NCI-H187 (cell line): ENCODE data around the gene EXOC5.

Experiments
- DNase-seq, 2 experiments: peaks; one replicate each; lab custom pipeline; 2025; lab: John Stamatoyannopoulos, UW

EXOC5 gene, protein sequence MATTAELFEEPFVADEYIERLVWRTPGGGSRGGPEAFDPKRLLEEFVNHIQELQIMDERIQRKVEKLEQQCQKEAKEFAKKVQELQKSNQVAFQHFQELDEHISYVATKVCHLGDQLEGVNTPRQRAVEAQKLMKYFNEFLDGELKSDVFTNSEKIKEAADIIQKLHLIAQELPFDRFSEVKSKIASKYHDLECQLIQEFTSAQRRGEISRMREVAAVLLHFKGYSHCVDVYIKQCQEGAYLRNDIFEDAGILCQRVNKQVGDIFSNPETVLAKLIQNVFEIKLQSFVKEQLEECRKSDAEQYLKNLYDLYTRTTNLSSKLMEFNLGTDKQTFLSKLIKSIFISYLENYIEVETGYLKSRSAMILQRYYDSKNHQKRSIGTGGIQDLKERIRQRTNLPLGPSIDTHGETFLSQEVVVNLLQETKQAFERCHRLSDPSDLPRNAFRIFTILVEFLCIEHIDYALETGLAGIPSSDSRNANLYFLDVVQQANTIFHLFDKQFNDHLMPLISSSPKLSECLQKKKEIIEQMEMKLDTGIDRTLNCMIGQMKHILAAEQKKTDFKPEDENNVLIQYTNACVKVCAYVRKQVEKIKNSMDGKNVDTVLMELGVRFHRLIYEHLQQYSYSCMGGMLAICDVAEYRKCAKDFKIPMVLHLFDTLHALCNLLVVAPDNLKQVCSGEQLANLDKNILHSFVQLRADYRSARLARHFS

DNA sequence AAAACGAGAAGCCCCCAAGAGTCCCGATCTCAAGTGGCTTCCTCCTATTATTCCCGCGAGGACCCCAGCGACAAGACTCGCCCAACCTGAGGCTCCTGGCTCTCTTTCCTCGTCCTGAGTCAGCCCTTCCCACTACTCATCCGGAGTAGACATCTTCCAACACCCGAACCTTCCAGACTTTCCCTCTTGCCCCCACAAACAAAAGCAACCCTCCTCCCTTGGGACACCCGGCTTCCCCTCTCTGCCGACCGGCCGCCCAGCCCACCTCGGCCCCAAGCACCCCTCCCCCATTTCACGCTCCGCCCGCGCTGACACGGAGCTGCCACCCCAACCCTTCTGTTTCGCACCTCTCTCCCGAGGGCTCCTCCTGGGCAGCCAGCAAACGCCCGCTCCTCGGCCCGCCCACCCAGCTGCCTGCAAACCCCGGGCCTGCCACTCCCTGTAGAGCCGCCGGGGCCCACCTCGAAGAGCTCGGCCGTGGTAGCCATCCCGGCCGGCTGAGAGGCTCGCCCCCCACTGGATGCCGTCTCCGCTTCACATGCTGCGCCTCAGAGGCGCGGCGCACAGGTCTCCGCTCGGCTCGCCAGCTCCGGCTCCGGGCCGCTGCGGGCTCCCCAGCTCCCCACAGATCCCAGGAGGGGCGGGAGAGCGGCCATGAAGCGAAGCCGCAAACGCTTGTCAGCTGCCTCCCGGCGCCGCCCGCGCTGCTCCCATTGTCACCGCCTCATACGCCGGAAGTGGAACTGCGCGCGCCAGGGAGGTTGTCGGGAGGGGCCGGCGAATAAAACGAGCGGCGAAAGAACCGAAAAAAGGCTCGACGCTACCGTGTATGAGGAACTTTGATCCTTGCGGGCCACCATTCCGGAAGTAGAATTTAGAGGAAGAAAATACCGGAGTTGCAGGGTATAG lies at the start of gene EXOC5, which contains the start of gene AP5M1:
Gene EXOC5 (minus strand): TSS at position 745 of the 909 bp plus-strand sequence. CDS start 257 bp downstream, at position 488.
Gene AP5M1 (plus strand): TSS at position 811 of the 909 bp plus-strand sequence. CDS start 344 bp downstream, outside the sequence.
- DNase-seq: peak; percentile 94

GRCh38 chr14:57317248-57317833 lies 48.6 kb upstream of the EXOC5 start:
- peak; percentile 15 to 70 for DNase-seq

GRCh38 chr14:57314396-57315089 lies 45.8 kb upstream of the EXOC5 start:
- no peak for DNase-seq

DNA sequence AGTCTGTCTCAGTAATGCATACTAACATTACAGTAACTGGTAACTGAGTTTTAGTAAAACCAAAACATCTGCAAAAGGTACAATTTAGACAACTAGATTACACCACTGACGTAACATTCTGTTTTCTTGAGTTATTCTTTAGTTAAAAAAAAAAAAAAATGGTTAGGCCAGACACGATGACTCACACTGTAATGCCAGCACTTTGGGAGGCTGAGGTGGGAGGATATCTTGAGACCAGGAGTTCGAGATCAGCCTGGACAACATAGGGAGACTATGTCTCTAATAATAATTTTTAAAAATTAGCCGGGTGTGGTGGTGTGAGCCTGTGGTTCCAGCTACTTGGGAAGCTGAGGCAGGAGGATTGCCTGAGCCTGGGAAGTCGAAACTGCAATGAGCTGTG lies 34.2 kb upstream of the EXOC5 start:
- DNase-seq: no peak

DNA sequence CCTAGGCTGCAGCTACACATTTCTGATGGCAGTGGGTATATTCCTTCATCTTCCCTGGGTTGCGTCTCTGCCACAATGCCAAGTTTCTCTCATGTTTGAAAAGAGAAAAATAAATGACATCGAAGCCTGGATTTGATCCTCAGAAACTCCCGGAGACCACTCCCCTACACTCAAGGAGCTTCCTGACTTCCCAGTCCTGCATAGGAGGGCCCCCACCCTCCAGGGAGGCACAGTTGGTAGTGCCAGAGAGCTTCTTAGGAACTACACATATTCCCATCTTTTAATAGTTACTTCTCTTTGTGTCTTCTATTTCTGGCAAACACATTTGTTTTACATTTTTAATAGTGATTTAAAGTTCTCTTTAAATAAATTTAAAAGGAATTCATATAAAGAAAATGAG lies 30.8 kb upstream of the EXOC5 start:
- DNase-seq: no peak

GRCh38 chr14:57297852-57298251 lies 29.1 kb upstream of the EXOC5 start:
- no peak for DNase-seq

DNA sequence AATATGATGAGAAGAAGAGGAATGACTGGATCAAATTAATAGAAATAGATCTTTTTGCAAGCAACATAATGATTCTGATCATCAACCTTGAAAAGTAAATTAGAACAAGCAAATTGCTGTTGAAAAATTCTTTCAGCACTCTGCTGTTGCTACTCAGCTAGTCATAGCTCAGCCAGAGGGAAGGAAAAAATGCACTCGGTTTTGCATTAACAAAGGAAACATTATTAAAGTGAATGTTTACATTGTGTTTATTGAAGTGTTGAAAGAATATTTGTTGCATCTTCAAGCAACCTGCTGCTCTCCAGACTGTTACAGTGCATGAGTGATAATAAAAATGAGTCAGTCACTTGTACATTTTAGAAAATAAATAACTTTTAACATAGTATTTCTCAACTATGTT lies 26.5 kb upstream of the EXOC5 start:
- DNase-seq: no peak

DNA sequence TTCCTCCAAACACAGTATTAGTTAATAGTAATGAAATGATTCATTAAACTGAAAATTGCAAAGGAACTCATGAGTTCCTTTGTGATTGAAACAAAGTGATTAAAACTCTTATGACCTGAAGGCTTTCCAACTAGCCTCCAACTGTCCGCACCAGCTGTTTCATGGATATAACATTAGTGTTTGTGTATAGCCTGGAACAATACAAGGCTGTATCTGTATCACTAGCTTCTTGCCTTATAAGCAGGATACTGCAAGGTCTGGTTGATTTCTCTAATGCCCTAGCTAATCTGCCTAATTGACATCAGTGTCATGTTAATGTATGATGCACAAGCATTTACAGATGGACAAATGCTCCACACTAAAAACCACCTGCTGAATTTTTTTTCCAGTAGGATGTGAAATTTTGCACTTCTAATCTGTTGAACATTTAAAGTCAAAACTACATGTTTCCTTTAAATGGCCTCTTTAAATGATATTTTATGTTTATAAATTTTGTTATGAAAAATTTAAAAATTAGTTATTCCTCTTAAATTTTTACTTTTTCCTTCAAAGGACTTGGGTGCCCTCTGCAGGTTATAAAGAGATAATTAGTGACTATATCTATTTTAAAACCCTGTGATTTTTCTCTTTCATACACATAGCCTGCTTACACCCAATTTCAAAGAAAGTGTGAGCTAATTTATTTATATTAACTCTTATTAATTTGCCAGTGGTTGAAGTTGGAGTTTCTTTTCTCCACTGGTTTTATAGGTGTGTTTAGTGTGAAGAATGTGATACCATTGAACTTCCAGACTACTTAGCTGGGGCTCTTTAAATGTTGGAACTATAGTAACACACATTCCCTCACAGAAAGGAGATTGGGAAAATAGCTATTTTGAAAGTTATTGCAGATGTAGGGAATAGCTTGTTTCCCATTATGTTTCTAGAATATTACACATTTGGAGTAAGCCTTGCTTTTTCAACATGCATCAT lies 25.4 kb upstream of the EXOC5 start:
- DNase-seq: no peak

- no peak for DNase-seq
Measured at GRCh38 chr14:57291692-57292647, 23.3 kb upstream of the EXOC5 start.

GRCh38 chr14:57290751-57291150 lies 22.0 kb upstream of the EXOC5 start:
- DNase-seq: no peak

DNA sequence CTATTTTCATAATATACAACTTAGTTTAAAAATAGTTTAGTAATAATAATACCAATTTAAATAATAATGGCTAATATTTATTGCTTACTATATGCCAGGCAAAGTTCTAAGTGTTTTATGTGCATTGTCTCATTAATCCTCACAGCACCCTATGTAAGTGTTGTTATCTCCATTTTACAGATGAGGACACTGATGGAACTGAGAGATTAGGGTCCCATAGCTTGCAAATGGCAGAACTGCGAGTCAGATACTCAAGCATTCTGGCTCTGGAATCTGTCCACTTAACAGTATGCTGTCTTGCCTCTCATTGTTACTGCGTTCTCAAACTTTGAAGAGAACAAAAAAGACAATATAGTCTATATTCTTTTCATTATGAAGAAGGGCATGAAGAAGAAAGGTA lies 19.0 kb upstream of the EXOC5 start:
- no peak for DNase-seq

GRCh38 chr14:57277062-57277461 lies 8.4 kb upstream of the EXOC5 start:
- DNase-seq: no peak

DNA sequence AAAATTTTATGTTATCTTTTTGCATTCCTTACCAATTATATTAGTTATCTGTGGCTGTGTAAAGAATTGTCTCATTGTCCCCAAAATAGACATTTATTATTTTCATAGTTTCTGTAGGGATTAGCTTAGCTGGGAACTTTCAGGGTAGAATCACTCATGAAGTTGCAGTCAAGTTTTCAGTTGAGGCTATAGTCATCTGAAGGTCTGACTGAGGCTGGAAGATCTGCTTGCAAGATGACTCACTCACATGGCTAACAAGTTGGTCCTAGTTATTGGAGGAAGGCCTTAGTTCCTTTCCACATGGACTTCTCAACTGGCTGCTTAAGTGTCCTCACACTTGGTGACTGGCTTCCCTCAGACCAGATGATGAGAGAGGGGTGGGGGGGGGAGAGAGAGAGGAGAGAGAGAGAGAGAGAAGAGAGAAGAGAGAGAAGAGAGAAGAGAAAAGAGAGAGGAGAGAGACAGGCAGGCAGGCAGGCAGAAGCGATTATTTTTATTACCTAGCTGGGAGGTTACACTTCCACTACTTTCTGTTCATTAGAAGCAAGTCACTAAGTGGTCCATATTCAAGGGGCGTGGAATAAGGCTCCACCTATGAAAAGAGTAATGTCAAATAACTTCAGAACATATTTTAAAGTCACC lies 6.4 kb upstream of the EXOC5 start:
- no peak for DNase-seq

GRCh38 chr14:57274551-57274950 lies 5.8 kb upstream of the EXOC5 start:
- DNase-seq: no peak

DNA sequence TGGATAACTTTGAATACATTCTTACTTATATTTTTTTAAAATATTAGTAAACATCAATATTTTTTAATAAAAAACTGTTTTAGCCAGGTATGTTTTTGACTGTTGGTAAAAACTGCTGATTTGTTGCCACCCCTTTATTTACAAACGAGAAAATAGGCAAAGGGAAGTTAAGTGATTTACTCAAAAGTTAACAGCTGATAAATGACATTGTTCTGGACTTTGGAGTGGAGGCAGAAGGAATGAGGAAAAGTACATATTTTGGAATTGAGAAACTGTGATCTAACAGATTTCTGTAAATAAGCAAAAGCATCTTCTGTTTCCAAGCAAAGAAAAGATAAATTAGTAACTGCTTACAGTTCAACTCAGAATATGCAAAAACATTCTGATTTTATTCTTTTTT lies 4.5 kb upstream of the EXOC5 start:
- DNase-seq: no peak

DNA sequence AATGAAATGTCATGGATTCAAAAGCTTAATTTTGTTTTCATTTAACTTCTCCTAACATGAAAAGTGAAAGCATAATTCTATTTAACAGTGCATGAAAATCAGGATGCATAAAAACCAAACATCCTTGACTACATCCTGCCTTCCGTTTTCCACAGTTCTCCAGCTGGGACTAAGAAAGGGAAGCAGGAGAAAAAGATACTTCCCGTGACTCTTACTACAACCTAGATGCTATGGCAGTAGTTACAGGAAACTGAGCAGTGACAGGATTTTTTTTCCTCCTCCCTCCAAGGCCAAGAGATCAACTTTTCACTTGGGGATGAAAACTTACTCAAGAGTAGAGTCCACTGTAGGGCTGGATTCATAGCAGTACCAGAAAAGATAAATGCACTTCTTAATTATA lies 2.6 kb downstream of the EXOC5 start:
- no peak for DNase-seq

- no peak for DNase-seq
Measured at GRCh38 chr14:57262117-57262516, 6.6 kb downstream of the EXOC5 start.

GRCh38 chr14:57261604-57262003 lies 7.1 kb downstream of the EXOC5 start:
- no peak for DNase-seq
